H1 (cell line): ENCODE measurements around the gene TMED8. TPM values are rescaled to one million over a fixed set of nuclear protein-coding genes. Genes with fewer than 3 reads are reported as not detected.

ENCODE experiments used
- ASH2L ChIP-seq: fragments of 200-600, 300-600 bp; sonication (generic); IDR thresholded peaks from one replicate; pipeline ENCODE4 v1.7.1; 2017; ENCODE audit warnings: low read length
- CHD7 ChIP-seq: fragments of 300-600 bp; sonication (generic); IDR thresholded peaks from 2 replicates; pipeline ENCODE4 v1.7.1; 2012; ENCODE audit warnings: low read length, moderate library complexity, mild to moderate bottlenecking, inconsistent platforms; ENCODE audit not compliant: insufficient replicate concordance
- CTCF ChIP-seq, 3 experiments: IDR thresholded peaks; 1 replicate in 2 of 3; 2 replicates in 1 of 3; pipeline versions ENCODE4 v1.5.1 to v1.6.1; 2011; ENCODE audit warnings: low read length in 3 of 3, mild to moderate bottlenecking in 3 of 3, inconsistent platforms in 2 of 3, low read depth in 1 of 3, moderate library complexity in 1 of 3; ENCODE audit not compliant: insufficient read depth in 1 of 3; ENCODE audit errors: control extremely low read depth in 1 of 3
- SIN3A ChIP-seq, 2 experiments: IDR thresholded peaks in 1 of 2; conservative IDR thresholded peaks in 1 of 2; 2 replicates each; pipeline ENCODE4 v1.6.1; 2011 to 2012; ENCODE audit warnings: low read length in 2 of 2, improper control_type of control experiment in 1 of 2, low read depth in 1 of 2, mild to moderate bottlenecking in 1 of 2
- SIX5 ChIP-seq: IDR thresholded peaks from 2 replicates; pipeline ENCODE4 v1.6.1; 2011; ENCODE audit warnings: mild to moderate bottlenecking, low read depth, low read length
- SP2 ChIP-seq: IDR thresholded peaks from 2 replicates; pipeline ENCODE4 v1.6.1; 2012; ENCODE audit warnings: mild to moderate bottlenecking, low read length, inconsistent platforms
- SUZ12 ChIP-seq: fragments of 200-600 bp; sonication (generic); IDR thresholded peaks from 2 replicates; pipeline ENCODE4 v1.6.1; 2012; ENCODE audit warnings: mild to moderate bottlenecking, inconsistent platforms, low read length, moderate library complexity, mixed read lengths
- USF2 ChIP-seq: IDR thresholded peaks from 2 replicates; pipeline ENCODE4 v1.6.1; 2011; ENCODE audit warnings: low read length, improper control_type of control experiment
- polyA plus RNA-seq, 7 experiments: library from polyadenylated mRNA; depleted of rRNA in 3 of 7; stranded (reverse) in 5 of 7; unstranded in 2 of 7; fragments of >200 nt in 5 of 7; fragments of 200-250 nt in 2 of 7; gene quantifications; 1 replicate in 5 of 7; 2 replicates in 1 of 7; 4 replicates in 1 of 7; pipeline versions ENCODE4 v1.2.1 to v1.2.3, GENCODE V29; 2011 to 2013; ENCODE audit warnings: missing spikeins in 2 of 7, mixed read lengths in 2 of 7
- total RNA-seq: library from RNA; stranded (reverse); fragmentation: NEBNext Ultra II Directional; extraction: Animal tissue kit (Norgen Biotek cat#: 25700); gene quantifications from 2 replicates; pipeline ENCODE4 v1.2.1, GENCODE V29; 2021

Gene TMED8
- total and polyA plus RNA-seq, 2 of the 8 experiments (the other 6 are each of a cell fraction or from before 2014, with no cell fraction given) = 5.5 to 13.4 TPM

- TF ChIP-seq CHD7 = no peak
- no peak for TF ChIP-seq SP2
- TF ChIP-seq CTCF (IDR thresholded peaks at IDR 0.05; ENCODE audit: control extremely low read depth in 1 of 3, insufficient read depth in 1 of 3, low read depth in 1 of 3, low read length in 3 of 3) = peak; percentile 81 to 98 (median 91)
- TF ChIP-seq SUZ12 = no peak
- TF ChIP-seq ASH2L = no peak
- TF ChIP-seq SIN3A (conservative IDR thresholded peaks at IDR 0.05 in 1 of 2, IDR thresholded peaks at IDR 0.05 in 1 of 2; ENCODE audit: low read depth in 1 of 2, low read length in 2 of 2) = peak in 1 of 2 experiments; percentile 57; a peak in 1 of 4 replicates
- TF ChIP-seq SIX5 = no peak
- no peak for TF ChIP-seq USF2
Measured at GRCh38 chr14:77301103-77301502, 75.8 kb downstream of the TMED8 start (continued).
